Body of pancreas (tissue), 4 donors: ENCODE results near the gene JAKMIP2. TPM values are rescaled to one million over a fixed set of nuclear protein-coding genes. Genes with fewer than 3 reads are reported as not detected.

ENCODE experiments used
- ATAC-seq: fragments of 150-250 bp; one replicate; pipeline ENCODE4 v1.9.1; 2016
- DNase-seq, 4 donors: peaks; one replicate each; pipeline ENCODE4 v3.0.0-alpha.2; 2019
- H3K27ac ChIP-seq, 4 donors: fragments of 200-600 bp; sonication (generic); 1 replicate in 3 of 4; 2 replicates in 1 of 4; pipeline versions ENCODE4 v1.5.1 to v1.6.1; 2016 to 2019; ENCODE audit warnings: mild to moderate bottlenecking in 1 of 4, mixed read lengths in 1 of 4, moderate library complexity in 1 of 4
- H3K27me3 ChIP-seq, 2 donors: fragments of 200-600 bp; sonication (generic); one replicate each; pipeline ENCODE4 v1.6.0; 2016; ENCODE audit warnings: mild to moderate bottlenecking in 1 of 2
- H3K36me3 ChIP-seq, 2 donors: fragments of 200-600 bp; sonication (generic); replicated peaks in 1 of 2; 2 replicates each; pipeline ENCODE4 v1.5.1; 2016; ENCODE audit warnings: low read depth in 2 of 2; ENCODE audit not compliant: insufficient read depth in 1 of 2
- H3K4me1 ChIP-seq: fragments of 200-600 bp; sonication (generic); one replicate; pipeline ENCODE4 v1.6.0; 2016
- H3K4me3 ChIP-seq, 2 donors: fragments of 200-600 bp; sonication (generic); 1 replicate in 1 of 2; 2 replicates in 1 of 2; pipeline ENCODE4 v1.5.1; 2016 to 2019
- H3K9me3 ChIP-seq, 3 donors: fragments of 200-600 bp; sonication (generic); 1 replicate in 2 of 3; 2 replicates in 1 of 3; pipeline ENCODE4 v1.5.1; 2016
- POLR2A ChIP-seq, 3 donors: fragments of 450-650 bp; IDR thresholded peaks; one replicate each; pipeline ENCODE4 v1.6.1; 2016; ENCODE audit warnings: antibody characterized with exemption in 3 of 3, mild to moderate bottlenecking in 2 of 3
- WGBS, 2 donors: methylation state at CpG; one replicate each; pipeline ENCODE4 v1.1.5; 2017; 5-methylcytosine and 5-hydroxymethylcytosine counted together
- intact Hi-C: fragments of 100-400 bp; cut with DNase I; formaldehyde crosslinking; loops from one replicate; pipeline ENCODE4 v1.15.1; 2023
- total RNA-seq, 2 donors: library from RNA; depleted of rRNA; stranded (reverse); fragments of >200 nt; gene quantifications; one replicate each; pipeline ENCODE4 v1.1.0, GENCODE V29; 2016
- TF ChIP-seq, protein P1 (sequence below), 7 experiments: fragments of 450-650 bp in 4 of 7; fragments of 200-600 bp in 3 of 7; sonication (generic) in 3 of 7; IDR thresholded peaks; one replicate each; pipeline ENCODE4 v1.5.1; 2016 to 2019; ENCODE audit warnings: antibody characterized with exemption in 7 of 7

Gene JAKMIP2
- total RNA-seq, 2 donors from 2014 or later, result 0.78 to 1.3 TPM

DNA sequence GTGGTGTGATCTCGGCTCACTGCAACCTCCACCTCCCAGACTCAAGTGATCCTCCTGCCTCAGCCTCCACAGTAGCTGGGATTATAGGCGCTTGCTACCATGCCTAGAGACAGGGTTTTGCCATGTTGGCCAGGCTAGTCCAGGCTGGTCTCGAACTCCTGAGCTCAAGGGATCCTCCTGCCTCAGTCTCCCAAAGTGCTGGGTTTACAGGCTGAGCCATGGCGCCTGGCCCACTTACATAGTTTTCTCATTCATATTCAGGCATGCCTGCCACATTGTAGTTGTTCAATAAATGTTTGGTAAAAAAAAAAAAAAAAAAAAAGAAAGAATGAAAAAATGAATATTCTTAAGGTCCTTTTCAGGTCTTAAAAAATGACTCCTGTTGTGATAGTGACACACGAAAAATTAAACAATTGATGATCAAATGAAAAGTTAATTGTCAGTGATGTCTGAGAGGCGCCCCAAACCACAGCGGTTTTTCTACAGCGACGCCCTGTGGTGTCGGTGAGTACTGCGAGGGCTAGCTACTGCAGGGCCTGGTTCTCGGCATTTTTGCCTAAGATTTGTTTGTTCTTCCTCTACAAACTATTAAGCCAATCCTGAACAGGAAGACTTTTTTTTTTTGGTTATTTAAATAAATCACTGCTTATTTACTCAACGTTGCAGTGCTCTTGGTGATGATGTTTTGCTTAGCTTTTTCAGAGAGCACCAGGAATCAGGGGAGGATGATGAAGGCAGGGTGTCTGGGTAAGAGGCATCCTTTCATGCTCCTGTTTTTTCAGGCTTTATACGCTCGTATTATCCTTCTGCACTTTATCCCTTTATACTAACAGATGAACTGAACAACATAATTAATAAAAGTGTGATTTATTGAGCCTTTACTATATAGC lies 205.6 kb downstream of the JAKMIP2 start:
- Histone ChIP-seq H3K27ac (no peak overlapping the region), H3K9me3 (no peaks in the 10 kb centered on the region), H3K4me3 (no peak overlapping the region), H3K4me1 (no peaks in the 10 kb centered on the region), H3K27me3 (no peaks in the 10 kb centered on the region), H3K36me3 (no peaks in the 10 kb centered on the region)
- WGBS, 2 donors, result 33 to 38% methylated on average over 15 of the region's 15 CpGs
- intact Hi-C loops, result loop anchor here (10.0 kb wide), 1 partner anchor 112 kb away; no protein-coding TSS in a partner anchor
- ATAC-seq (no peak), DNase-seq (peak; percentile 37 to 63 (median 49))
- TF ChIP-seq, protein P1, sequence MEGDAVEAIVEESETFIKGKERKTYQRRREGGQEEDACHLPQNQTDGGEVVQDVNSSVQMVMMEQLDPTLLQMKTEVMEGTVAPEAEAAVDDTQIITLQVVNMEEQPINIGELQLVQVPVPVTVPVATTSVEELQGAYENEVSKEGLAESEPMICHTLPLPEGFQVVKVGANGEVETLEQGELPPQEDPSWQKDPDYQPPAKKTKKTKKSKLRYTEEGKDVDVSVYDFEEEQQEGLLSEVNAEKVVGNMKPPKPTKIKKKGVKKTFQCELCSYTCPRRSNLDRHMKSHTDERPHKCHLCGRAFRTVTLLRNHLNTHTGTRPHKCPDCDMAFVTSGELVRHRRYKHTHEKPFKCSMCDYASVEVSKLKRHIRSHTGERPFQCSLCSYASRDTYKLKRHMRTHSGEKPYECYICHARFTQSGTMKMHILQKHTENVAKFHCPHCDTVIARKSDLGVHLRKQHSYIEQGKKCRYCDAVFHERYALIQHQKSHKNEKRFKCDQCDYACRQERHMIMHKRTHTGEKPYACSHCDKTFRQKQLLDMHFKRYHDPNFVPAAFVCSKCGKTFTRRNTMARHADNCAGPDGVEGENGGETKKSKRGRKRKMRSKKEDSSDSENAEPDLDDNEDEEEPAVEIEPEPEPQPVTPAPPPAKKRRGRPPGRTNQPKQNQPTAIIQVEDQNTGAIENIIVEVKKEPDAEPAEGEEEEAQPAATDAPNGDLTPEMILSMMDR (IDR thresholded peaks at IDR 0.05), result peak; percentile 31 to 85 (median 61)
- TF ChIP-seq POLR2A (IDR thresholded peaks at IDR 0.05), result no peak

DNA sequence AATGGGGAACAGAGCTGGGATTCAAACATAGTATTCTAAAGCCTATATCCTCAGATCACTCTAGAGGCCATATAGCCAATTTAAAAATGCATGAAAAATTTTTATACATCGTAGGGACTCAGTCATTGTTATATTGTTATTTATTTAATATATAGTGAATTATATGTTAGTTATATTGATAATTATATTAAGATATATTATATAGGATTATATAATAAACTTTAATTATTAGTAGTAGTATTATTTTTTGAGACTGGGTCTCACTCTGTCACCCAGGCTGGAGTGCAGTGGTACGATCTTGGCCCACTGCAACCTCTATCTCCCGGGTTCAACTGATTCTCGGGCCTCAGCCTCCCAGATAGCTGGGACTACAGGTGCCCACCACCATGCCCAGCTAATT lies 206.9 kb downstream of the JAKMIP2 start:
- no peaks in the 10 kb centered on the region for H3K27me3 ChIP-seq
- no peak overlapping the region for H3K27ac ChIP-seq
- H3K4me1 ChIP-seq, result no peaks in the 10 kb centered on the region
- DNase-seq (no peak), ATAC-seq (no peak)
- WGBS, 2 donors, result 82 to 89% methylated on average over 4 of the region's 4 CpGs
- no peaks in the 10 kb centered on the region for H3K36me3 ChIP-seq
- TF ChIP-seq POLR2A (IDR thresholded peaks at IDR 0.05), result no peak
- TF ChIP-seq, protein P1 (IDR thresholded peaks at IDR 0.05), result no peak
- intact Hi-C loops, result loop anchor here (10.0 kb wide), 1 partner anchor 111 kb away; no protein-coding TSS in a partner anchor
- H3K9me3 ChIP-seq, result no peaks in the 10 kb centered on the region
- H3K4me3 ChIP-seq, result no peak overlapping the region

DNA sequence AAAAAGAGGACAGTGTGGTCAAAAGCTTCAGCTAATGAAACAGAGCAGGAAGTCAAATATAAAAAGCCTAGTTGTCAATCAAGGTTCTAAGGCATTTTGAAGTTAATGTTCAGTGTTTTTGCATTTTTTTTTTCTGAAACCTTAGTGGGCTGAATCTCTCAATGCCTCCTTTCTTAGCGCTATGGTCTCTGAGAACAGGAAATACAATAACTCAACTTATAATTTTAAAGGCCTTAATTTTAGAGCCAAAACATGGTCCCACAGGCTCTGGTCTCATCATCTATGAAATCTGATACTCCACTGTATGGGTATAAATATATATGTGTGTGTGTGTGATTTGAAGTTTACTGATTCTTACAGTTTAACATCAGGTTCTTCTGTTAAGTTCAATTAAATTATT lies 209.3 kb downstream of the JAKMIP2 start:
- Histone ChIP-seq H3K4me3 (no peak overlapping the region), H3K4me1 (no peaks in the 10 kb centered on the region), H3K27ac (no peak overlapping the region), H3K9me3 (no peaks in the 10 kb centered on the region), H3K36me3 (no peaks in the 10 kb centered on the region), H3K27me3 (no peaks in the 10 kb centered on the region)
- ATAC-seq (no peak), DNase-seq (no peak)
- whole genome bisulfite sequencing, 2 donors, result 84 to 91% methylated on average over 1 of the region's 1 CpG
- TF ChIP-seq POLR2A (IDR thresholded peaks at IDR 0.05), result no peak
- intact Hi-C loops, result loop anchor here (10.0 kb wide), 1 partner anchor 108 kb away; no protein-coding TSS in a partner anchor

DNA sequence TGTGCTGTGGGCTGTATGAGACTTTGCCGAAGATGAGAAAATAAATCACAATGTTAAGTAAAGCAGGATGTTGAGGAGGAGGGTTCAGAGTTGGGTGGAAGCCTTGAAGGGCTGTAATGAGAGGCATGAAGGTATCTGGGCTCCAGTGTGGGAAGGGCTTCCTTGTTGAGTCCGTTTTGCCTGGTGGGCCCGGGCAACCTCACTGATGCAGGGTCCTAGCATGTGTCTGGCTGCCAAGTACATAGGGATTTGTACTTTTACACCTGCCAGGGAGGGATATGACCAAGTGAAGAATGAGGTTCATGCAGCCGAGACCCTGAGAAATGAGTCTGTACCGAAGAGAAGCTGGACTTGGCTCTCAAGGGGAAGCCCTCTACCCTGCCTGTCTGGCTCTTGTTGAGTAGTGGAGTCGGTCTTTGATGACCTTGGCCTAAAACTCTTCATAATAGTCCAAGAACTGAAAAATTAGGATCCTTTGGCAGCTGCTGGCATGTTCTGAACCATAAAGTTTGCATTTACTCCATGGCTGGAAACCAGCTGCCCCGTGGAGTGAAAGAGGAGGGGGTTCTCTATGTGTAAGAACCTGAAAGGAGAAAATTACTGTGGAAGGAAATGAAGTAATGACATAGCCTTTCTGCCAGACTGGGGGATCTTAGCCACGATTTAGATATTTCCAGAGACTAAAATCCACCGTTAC lies 213.7 kb downstream of the JAKMIP2 start:
- Histone ChIP-seq H3K9me3 (no peaks in the 10 kb centered on the region), H3K4me3 (no peak overlapping the region), H3K4me1 (no peaks in the 10 kb centered on the region), H3K27ac (no peak overlapping the region), H3K27me3 (no peaks in the 10 kb centered on the region), H3K36me3 (no peaks in the 10 kb centered on the region)
- intact Hi-C loops, result no loop called here
- 72 to 82% methylated on average over 9 of the region's 9 CpGs for WGBS, 2 donors
- ATAC-seq (no peak), DNase-seq (no peak)
- TF ChIP-seq, protein P1 (IDR thresholded peaks at IDR 0.05), result no peak
- TF ChIP-seq POLR2A (IDR thresholded peaks at IDR 0.05), result no peak

DNA sequence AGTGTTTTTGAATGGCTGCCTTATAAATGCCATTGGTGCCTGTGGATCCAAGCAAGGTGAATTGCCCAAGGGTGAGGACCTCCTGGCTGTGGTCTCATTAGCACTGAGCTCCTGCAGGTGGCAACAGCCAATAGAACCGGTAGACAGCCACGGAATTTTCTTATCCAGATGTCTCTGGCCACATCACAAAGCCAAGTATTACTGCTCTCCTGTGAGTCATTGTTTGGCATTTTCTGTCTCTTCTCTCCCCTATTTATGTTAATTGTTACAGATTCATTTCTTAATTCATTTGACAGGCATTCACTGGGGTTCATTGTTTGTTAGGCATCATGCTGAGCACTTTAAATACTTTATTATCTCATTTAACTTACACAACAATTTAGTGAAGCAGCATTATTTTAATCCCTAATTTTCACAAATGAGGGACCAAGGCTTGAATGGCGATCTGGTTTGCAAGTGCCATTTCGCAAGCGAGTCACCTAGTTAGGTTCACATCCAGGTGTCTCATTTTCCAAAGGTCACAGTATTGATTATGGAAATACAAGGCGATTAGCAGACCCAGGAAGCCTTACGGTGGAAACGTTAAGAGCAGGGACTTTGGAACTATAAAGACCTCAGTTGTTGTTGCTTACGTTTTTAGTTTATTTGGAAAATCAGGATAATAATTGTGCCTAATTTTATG lies 214.5 kb downstream of the JAKMIP2 start:
- no peak for ATAC-seq
- DNase-seq, result no peak
- no peak overlapping the region for H3K4me3 ChIP-seq
- no peaks in the 10 kb centered on the region for H3K36me3 ChIP-seq
- no peaks in the 10 kb centered on the region for H3K4me1 ChIP-seq
- WGBS, 2 donors, result 37 to 41% methylated on average over 9 of the region's 9 CpGs
- H3K9me3 ChIP-seq, result no peaks in the 10 kb centered on the region
- intact Hi-C loops, result no loop called here
- TF ChIP-seq, protein P1 (IDR thresholded peaks at IDR 0.05), result no peak
- no peak for TF ChIP-seq POLR2A (IDR thresholded peaks at IDR 0.05)
- H3K27me3 ChIP-seq, result no peaks in the 10 kb centered on the region
- no peak overlapping the region for H3K27ac ChIP-seq
